HepG2 (cell line): ENCODE results near the gene SLC6A8. TPM values are rescaled to one million over a fixed set of nuclear protein-coding genes. Genes with fewer than 3 reads are reported as not detected.
A peak's percentile ranks its signal among the peaks of the same experiment; 100 is the strongest.

Experiments used
- BHLHE40 ChIP-seq: IDR thresholded peaks from 2 replicates; pipeline ENCODE4 v1.6.1; 2011; ENCODE audit warnings: low read length, improper control_type of control experiment
- CSRNP1 ChIP-seq: sonication (generic); formaldehyde crosslinking; IDR thresholded peaks from 2 replicates; pipeline ENCODE4 v1.8.1; 2023; ENCODE audit warnings: mild to moderate bottlenecking, missing genetic modification reagents
- HNRNPL ChIP-seq: fragments of 200-400 bp; formaldehyde crosslinking; IDR thresholded peaks from 2 replicates; pipeline ENCODE4 v1.6.1; 2017; ENCODE audit warnings: mild to moderate bottlenecking, low read depth, low read length
- MAZ ChIP-seq, 2 experiments: sonication (generic) in 1 of 2; formaldehyde crosslinking in 1 of 2; IDR thresholded peaks; 2 replicates each; pipeline versions ENCODE4 v1.5.0 to v1.6.1; 2012 to 2020; ENCODE audit warnings: low read depth in 2 of 2, mild to moderate bottlenecking in 2 of 2, borderline replicate concordance in 1 of 2, improper control_type of control experiment in 1 of 2, low read length in 1 of 2, missing genetic modification reagents in 1 of 2, moderate library complexity in 1 of 2
- NFE2L1 ChIP-seq: sonication (generic); formaldehyde crosslinking; IDR thresholded peaks from 2 replicates; pipeline ENCODE4 v1.4.0; 2020; ENCODE audit warnings: missing genetic modification reagents, mild to moderate bottlenecking, borderline replicate concordance
- PATZ1 ChIP-seq: sonication (generic); formaldehyde crosslinking; IDR thresholded peaks from 2 replicates; pipeline ENCODE4 v1.4.0; 2020; ENCODE audit warnings: missing genetic modification reagents
- YEATS4 ChIP-seq: sonication (generic); formaldehyde crosslinking; IDR thresholded peaks from 2 replicates; pipeline ENCODE4 v1.4.0; 2020; ENCODE audit warnings: missing genetic modification reagents, borderline replicate concordance
- ZBTB42 ChIP-seq: sonication (generic); formaldehyde crosslinking; IDR thresholded peaks from 2 replicates; pipeline ENCODE4 v1.5.0; 2020; ENCODE audit warnings: mild to moderate bottlenecking, missing genetic modification reagents
- ZNF10 ChIP-seq: sonication (generic); formaldehyde crosslinking; IDR thresholded peaks from 2 replicates; pipeline ENCODE4 v1.4.0; 2020; ENCODE audit warnings: mild to moderate bottlenecking, low read depth, missing genetic modification reagents, borderline replicate concordance
- ZNF263 ChIP-seq: sonication (generic); formaldehyde crosslinking; IDR thresholded peaks from 2 replicates; pipeline ENCODE4 v1.4.0; 2020; ENCODE audit warnings: missing genetic modification reagents
- ZNF382 ChIP-seq: sonication (generic); formaldehyde crosslinking; IDR thresholded peaks from 2 replicates; pipeline ENCODE4 v1.5.0; 2020; ENCODE audit warnings: missing genetic modification reagents, mild to moderate bottlenecking, borderline replicate concordance
- ZNF737 ChIP-seq: sonication (generic); formaldehyde crosslinking; IDR thresholded peaks from 2 replicates; pipeline ENCODE4 v1.5.0; 2020; ENCODE audit warnings: missing genetic modification reagents, mild to moderate bottlenecking, borderline replicate concordance
- ZNF746 ChIP-seq: sonication (generic); formaldehyde crosslinking; IDR thresholded peaks from 2 replicates; pipeline ENCODE4 v1.8.0; 2022; ENCODE audit warnings: mild to moderate bottlenecking, missing genetic modification reagents
- ZNF784 ChIP-seq: sonication (generic); formaldehyde crosslinking; IDR thresholded peaks from 2 replicates; pipeline ENCODE4 v1.5.1; 2020; ENCODE audit warnings: missing genetic modification reagents, mild to moderate bottlenecking, borderline replicate concordance
- ZNF83 ChIP-seq: sonication (generic); formaldehyde crosslinking; IDR thresholded peaks from 2 replicates; pipeline ENCODE4 v1.4.0; 2020; ENCODE audit warnings: missing genetic modification reagents, mild to moderate bottlenecking, borderline replicate concordance
- polyA plus RNA-seq, 8 experiments: library from polyadenylated mRNA; depleted of rRNA in 3 of 8; stranded (reverse) in 7 of 8; unstranded in 1 of 8; fragments of >200 nt; fragmentation: Illumina TruSeq in 4 of 8; extraction: Trizol in 4 of 8; gene quantifications; 2 replicates each; pipeline versions ENCODE4 v1.2.1 to v1.2.3, GENCODE V29; 2011 to 2016; ENCODE audit warnings: low read depth in 4 of 8, missing spikeins in 1 of 8, mixed read lengths in 1 of 8; ENCODE audit not compliant: insufficient read depth in 1 of 8
- total RNA-seq, 5 experiments: library from RNA; depleted of rRNA; stranded (reverse); fragments of >200 nt; fragmentation: Illumina TruSeq; extraction: Trizol; gene quantifications; 2 replicates each; pipeline ENCODE4 v1.2.3, GENCODE V29; 2016; ENCODE audit warnings: low read depth in 1 of 5

Gene SLC6A8
- total and polyA plus RNA-seq, 2 of the 13 experiments (the other 11 are each of a cell fraction or from before 2014, with no cell fraction given): 13.9 to 176 TPM

GRCh38 chrX:153726286-153727122, 38.8 kb downstream of the SLC6A8 start (continued):
- TF ChIP-seq NFE2L1 (peak; percentile 84; the same call in 1 of the 2 replicates), PATZ1 (peak; percentile 74; the same call in 1 of the 2 replicates), CSRNP1 (CRISPR knock-in tag) (peak; percentile 56; the same call in 1 of the 2 replicates), ZBTB42 (no peak), ZNF382 (CRISPR knock-in tag) (no peak), ZNF83 (no peak), ZNF784 (CRISPR knock-in tag) (no peak), MAZ (IDR thresholded peaks at IDR 0.05; ENCODE audit: borderline replicate concordance, low read depth, low read length) (0 out of 2 replicates have a peak, but pooled peaks have one; percentile 42), MAZ (CRISPR knock-in tag; IDR thresholded peaks at IDR 0.05; ENCODE audit: low read depth) (no peak; the same call in 1 of the 2 replicates), ZNF746 (CRISPR knock-in tag) (0 out of 2 replicates have a peak, but pooled peaks have one; percentile 66), ZNF263 (peak; percentile 59; the same call in 1 of the 2 replicates), ZNF10 (no peak), BHLHE40 (peak; percentile 1; the same call in 1 of the 2 replicates), YEATS4 (CRISPR knock-in tag) (peak; percentile 17; the same call in 1 of the 2 replicates), HNRNPL (peak; percentile 60; the same call in 1 of the 2 replicates), ZNF737 (CRISPR knock-in tag) (no peak)
